Right atrium auricular region (tissue), 2 donors: ENCODE data around the gene ADAMTS16. TPM values are rescaled to one million over a fixed set of nuclear protein-coding genes. Genes with fewer than 3 reads are reported as not detected.

ENCODE experiments used
- DNase-seq: peaks from one replicate; pipeline ENCODE4 v3.0.0-alpha.2; 2019; ENCODE audit warnings: low spot score
- H3K27ac ChIP-seq, 2 donors: fragments of 200-600 bp; sonication (generic); 1 replicate in 1 of 2; 2 replicates in 1 of 2; pipeline ENCODE4 v1.5.1; 2016 to 2019
- H3K27me3 ChIP-seq, 2 donors: fragments of 200-600 bp; sonication (generic); one replicate each; pipeline versions ENCODE4 v1.5.1 to v1.6.0; 2017 to 2019
- H3K36me3 ChIP-seq: fragments of 200-600 bp; sonication (generic); one replicate; pipeline ENCODE4 v1.5.1; 2016
- H3K4me1 ChIP-seq, 2 donors: fragments of 200-600 bp; sonication (generic); one replicate each; pipeline versions ENCODE4 v1.5.1 to v1.6.0; 2017 to 2019
- H3K4me3 ChIP-seq, 2 donors: fragments of 200-600 bp; sonication (generic); 1 replicate in 1 of 2; 2 replicates in 1 of 2; pipeline ENCODE4 v1.5.1; 2017 to 2019; ENCODE audit warnings: mild to moderate bottlenecking in 1 of 2, moderate library complexity in 1 of 2
- H3K9me3 ChIP-seq, 2 donors: fragments of 200-600 bp; sonication (generic); one replicate each; pipeline ENCODE4 v1.5.1; 2019
- total RNA-seq, 2 donors: library from RNA; depleted of rRNA; stranded (reverse); fragments of >200 nt; gene quantifications; one replicate each; pipeline ENCODE4 v1.1.0, GENCODE V29; 2016
- TF ChIP-seq, protein P1 (sequence below), 2 donors: fragments of 200-600 bp; sonication (generic); IDR thresholded peaks; one replicate each; pipeline ENCODE4 v1.5.1; 2019; ENCODE audit warnings: antibody characterized with exemption in 2 of 2

Gene ADAMTS16
- total RNA-seq, 2 donors from 2014 or later: not detected

DNA sequence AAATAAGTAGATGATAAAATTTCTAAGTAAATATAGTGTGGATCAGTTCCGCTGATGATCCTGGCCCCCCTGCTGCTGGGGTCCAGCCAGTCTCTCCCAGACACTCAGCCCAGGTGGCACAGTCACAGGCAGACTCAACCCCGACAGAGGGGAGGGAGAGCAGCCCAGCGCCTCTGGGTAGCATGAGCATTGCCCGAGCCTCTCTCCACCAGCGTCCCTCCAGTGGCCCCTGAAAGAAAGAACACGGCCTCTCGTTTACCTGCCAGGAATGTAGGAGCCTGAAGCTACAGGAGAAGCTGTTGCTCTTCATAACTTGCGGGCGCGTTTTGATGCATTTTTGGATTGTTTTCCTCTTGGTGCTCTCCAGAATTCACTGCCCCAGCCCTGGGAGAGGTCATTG is 213.6 kb downstream of the ADAMTS16 start:
- H3K9me3 ChIP-seq: no peaks in the 10 kb centered on the region
- H3K27me3 ChIP-seq: no peaks in the 10 kb centered on the region
- no peaks in the 10 kb centered on the region for H3K36me3 ChIP-seq
- no peaks in the 10 kb centered on the region for H3K4me1 ChIP-seq
- no peak for DNase-seq
- TF ChIP-seq, protein P1, sequence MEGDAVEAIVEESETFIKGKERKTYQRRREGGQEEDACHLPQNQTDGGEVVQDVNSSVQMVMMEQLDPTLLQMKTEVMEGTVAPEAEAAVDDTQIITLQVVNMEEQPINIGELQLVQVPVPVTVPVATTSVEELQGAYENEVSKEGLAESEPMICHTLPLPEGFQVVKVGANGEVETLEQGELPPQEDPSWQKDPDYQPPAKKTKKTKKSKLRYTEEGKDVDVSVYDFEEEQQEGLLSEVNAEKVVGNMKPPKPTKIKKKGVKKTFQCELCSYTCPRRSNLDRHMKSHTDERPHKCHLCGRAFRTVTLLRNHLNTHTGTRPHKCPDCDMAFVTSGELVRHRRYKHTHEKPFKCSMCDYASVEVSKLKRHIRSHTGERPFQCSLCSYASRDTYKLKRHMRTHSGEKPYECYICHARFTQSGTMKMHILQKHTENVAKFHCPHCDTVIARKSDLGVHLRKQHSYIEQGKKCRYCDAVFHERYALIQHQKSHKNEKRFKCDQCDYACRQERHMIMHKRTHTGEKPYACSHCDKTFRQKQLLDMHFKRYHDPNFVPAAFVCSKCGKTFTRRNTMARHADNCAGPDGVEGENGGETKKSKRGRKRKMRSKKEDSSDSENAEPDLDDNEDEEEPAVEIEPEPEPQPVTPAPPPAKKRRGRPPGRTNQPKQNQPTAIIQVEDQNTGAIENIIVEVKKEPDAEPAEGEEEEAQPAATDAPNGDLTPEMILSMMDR (IDR thresholded peaks at IDR 0.05): no peak
- no peak overlapping the region for H3K4me3 ChIP-seq
- H3K27ac ChIP-seq: no peak overlapping the region

DNA sequence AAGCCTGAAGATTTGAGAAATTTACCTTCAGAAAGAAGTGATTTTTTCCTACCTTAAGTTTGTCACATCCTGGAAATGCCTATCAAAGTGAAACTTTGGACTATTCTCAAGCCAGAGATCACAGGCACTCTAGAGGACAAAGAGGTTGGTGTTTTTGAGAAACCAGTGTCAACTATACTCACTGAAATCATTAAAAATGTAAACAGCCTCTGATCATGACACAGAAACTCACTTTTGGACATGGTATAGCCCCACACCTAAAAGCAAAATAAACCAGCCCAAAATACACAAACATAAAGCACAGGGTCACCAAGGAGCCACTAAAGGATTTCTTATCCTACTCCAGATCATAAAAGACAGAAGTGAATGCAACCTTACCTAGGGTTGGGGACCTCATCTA is 216.6 kb downstream of the ADAMTS16 start:
- Histone ChIP-seq H3K9me3 (no peaks in the 10 kb centered on the region), H3K4me3 (no peak overlapping the region), H3K27me3 (no peaks in the 10 kb centered on the region), H3K36me3 (no peaks in the 10 kb centered on the region), H3K4me1 (no peaks in the 10 kb centered on the region), H3K27ac (no peak overlapping the region)
- TF ChIP-seq, protein P1 (IDR thresholded peaks at IDR 0.05): no peak
- DNase-seq: no peak

DNA sequence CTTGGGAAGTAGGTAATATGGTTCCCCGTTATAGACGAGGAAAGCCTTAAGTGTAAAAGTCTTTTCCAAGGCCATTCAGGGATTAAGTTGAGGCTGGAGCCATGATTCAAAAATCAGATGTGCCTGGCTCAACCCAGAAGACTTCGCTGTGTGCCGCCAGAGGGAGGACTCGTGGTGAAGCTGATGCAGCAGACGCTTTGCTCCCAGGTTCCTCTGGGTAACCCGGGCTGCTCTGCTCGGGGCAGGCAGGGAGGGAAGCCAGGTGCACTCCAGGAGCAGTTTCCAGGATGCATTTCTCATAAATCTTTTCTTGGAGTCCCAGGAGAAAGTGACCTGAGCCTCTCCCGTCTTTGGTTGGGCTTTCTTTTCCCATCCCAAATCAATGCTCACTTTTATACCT is 219.5 kb downstream of the ADAMTS16 start:
- DNase-seq: no peak
- Histone ChIP-seq H3K27me3 (no peaks in the 10 kb centered on the region), H3K27ac (no peak overlapping the region), H3K36me3 (no peaks in the 10 kb centered on the region), H3K9me3 (no peaks in the 10 kb centered on the region), H3K4me3 (no peak overlapping the region), H3K4me1 (no peaks in the 10 kb centered on the region)
- TF ChIP-seq, protein P1 (IDR thresholded peaks at IDR 0.05): no peak

DNA sequence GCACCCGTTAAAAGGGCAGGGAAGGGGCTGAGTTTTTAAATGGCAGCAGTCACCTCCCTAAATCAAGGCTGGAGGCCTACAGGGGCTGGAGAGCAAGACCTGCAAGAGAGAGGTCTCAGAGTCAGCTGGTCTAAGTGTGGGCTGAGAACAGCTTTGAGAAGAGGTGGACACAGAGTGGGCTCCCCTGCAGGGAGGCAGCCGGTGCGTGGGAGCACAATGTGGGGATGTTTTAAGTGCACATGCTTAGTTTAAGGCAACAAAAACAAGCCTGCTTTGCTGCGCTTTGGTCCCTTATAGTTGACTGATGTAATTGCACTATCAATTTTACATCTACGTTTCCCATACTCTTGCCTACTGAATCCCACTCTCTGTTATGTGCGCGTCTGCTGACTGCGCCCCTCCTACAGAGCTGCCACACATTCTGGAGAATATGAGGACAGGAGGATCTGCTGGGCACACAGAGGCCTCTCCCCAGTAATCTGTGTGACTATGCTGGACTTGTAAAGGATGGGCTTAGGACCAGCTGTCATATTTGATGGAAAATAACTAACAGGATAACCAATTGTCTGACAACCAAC is 220.3 kb downstream of the ADAMTS16 start:
- TF ChIP-seq, protein P1 (IDR thresholded peaks at IDR 0.05): no peak
- no peaks in the 10 kb centered on the region for H3K36me3 ChIP-seq
- no peak overlapping the region for H3K4me3 ChIP-seq
- no peaks in the 10 kb centered on the region for H3K27me3 ChIP-seq
- DNase-seq: no peak
- H3K4me1 ChIP-seq: no peaks in the 10 kb centered on the region
- no peak overlapping the region for H3K27ac ChIP-seq
- H3K9me3 ChIP-seq: no peaks in the 10 kb centered on the region

DNA sequence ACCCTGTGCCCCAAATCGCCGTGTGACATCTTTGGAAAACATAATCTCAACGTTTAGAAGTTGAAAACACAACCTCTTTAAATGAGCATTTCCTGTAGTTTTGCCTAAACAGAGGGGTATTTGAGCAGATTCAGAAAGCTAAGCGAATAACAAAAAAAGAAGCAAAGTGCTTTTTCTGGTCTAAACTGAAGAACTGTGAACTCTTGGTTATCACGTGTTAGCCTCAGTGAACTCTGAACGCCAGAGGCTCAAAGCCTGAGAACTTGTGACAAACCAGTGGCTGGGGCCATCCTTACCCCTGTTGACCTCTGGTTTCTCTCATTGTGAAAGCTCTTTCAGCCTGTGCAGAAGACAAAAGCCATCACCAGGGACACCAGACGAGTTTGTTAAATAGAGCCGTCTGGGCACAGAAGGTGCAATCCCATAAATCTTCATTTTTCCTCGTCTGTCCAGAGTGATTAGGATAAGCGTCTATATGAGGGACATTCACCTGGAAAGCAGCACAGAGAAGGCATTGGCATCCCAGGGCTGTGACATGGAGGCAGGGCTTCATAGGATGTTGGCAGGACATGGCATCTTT is 220.9 kb downstream of the ADAMTS16 start:
- H3K27me3 ChIP-seq: no peaks in the 10 kb centered on the region
- H3K27ac ChIP-seq: no peak overlapping the region
- H3K36me3 ChIP-seq: no peaks in the 10 kb centered on the region
- H3K9me3 ChIP-seq: no peaks in the 10 kb centered on the region
- TF ChIP-seq, protein P1 (IDR thresholded peaks at IDR 0.05): no peak
- DNase-seq: no peak
- no peaks in the 10 kb centered on the region for H3K4me1 ChIP-seq
- no peak overlapping the region for H3K4me3 ChIP-seq

DNA sequence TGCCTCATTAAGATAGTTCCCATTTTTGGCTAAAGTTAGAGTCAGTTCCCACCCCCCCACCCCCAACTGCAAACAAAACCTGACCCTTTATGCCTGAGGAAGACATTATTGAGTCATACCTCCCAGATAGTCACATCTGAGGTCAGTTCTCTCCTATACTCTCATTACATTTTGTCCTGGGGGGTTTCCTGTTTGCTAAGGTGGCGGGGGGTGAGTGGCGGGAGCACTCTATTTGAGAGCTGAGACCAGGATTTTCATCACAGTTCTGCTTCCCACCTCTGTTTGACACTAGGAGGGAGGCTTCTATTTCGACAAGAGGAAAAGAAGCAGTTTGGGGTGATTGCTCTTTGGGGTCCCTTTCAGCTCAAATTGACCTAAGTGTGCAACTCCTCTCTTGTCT is 222.9 kb downstream of the ADAMTS16 start:
- TF ChIP-seq, protein P1 (IDR thresholded peaks at IDR 0.05): no peak

More for the DNA sequence above, 222.9 kb downstream of the ADAMTS16 start:
- no peak overlapping the region for H3K27ac ChIP-seq
- H3K9me3 ChIP-seq: no peaks in the 10 kb centered on the region
- no peaks in the 10 kb centered on the region for H3K27me3 ChIP-seq
- H3K4me1 ChIP-seq: no peaks in the 10 kb centered on the region
- no peak for DNase-seq
- no peaks in the 10 kb centered on the region for H3K36me3 ChIP-seq
- H3K4me3 ChIP-seq: no peak overlapping the region
